HG03565 (cell line): ENCODE measurements around the gene CCL19.

Source experiments
- ATAC-seq: cut with Tn5 transposase; IDR thresholded peaks from one replicate; pipeline ENCODE4 v1.9.1; 2021; ENCODE audit warnings: mild to moderate bottlenecking, moderate library complexity; ENCODE audit not compliant: unreplicated experiment

Gene CCL19

GRCh38 chr9:34642679-34643078 lies 48.4 kb downstream of the CCL19 start:
- no peak for ATAC-seq
